Iris pigment epithelial cell (primary cell): Measurements from ENCODE around the gene SMCO1.
"Not testable (repeated sequence)": the region's sequence is repeated elsewhere in the genome, so short reads cannot be mapped to it uniquely, and the experiment has no call there.

ENCODE experiments used
- DNase-seq: peaks from one replicate; pipeline ENCODE4 v3.0.0-alpha.2; 2011; ENCODE audit warnings: low read depth

SMCO1 gene

DNA sequence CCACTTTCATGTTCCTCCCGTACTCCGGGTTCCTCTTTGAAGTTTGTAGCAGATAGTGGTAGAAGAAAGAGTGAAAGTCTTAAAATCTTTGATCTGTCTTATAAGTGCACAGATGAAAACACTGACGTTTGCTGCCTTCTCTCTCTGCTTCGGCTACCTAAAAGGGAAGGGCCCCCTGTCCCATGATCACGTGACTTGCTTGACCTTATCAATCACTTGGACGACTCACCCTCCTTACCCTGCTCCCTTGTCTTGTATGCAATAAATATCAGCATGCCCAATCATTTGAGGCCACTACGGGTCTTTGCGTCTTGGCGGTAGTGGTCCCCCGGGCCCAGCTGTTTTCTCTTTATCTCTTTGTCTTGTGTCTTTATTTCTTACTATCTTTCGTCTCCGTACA lies 6.1 kb upstream of the SMCO1 start:
- not testable (repeated sequence) for DNase-seq

DNA sequence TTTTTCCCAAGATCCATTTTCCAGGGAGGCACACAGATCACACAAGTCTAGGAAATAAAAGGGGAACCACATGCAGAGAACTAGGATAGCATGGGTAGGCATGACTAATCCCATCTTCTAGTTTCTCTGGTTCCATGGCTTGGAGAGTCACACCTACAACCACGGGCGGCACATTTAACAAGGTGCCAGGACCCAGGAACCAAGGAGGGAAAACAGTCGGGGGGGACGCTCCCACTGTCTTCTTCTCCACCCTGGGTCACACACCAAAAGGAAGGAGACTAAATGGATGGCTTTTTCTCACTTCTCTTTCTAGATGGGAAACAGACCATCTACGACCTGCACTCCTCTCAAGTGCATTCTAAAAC lies 4.6 kb upstream of the SMCO1 start:
- DNase-seq: no peak

DNA sequence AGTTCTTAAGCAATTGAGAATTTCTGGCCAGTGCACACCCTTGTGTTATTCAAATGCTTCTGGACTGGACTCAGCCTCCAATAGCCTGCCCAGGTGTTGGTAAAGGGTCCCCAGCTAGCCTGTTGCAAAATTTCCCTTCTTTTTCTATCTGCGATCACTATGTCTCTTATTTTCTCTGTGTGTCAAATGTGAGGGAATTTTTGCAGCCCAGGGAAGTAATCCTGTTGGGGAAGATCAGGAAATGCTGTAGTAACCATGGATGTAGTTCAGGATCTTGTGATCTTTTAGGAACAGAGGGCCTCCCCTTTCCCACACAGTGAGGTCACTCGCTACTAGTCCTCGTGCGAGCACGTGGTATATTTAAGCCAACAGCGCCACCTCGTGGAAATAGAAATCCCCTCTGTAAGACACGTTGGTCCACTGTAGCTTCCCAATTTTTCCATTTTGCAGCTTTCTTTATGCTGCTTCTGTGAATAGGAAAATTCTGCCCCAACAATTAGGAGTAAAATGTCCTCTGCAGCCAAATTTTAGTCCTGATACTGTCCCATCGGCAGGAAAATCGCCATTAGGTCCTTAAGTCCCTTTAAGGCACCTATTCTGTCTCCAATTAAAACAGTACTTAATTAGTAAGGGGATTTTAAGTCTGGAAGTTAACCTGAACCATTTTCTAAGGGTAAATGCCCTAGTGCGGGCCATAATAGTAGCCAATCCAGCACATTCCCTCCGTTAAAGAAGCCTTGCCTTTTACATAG lies 4.0 kb upstream of the SMCO1 start:
- peak; percentile 56 for DNase-seq

DNA sequence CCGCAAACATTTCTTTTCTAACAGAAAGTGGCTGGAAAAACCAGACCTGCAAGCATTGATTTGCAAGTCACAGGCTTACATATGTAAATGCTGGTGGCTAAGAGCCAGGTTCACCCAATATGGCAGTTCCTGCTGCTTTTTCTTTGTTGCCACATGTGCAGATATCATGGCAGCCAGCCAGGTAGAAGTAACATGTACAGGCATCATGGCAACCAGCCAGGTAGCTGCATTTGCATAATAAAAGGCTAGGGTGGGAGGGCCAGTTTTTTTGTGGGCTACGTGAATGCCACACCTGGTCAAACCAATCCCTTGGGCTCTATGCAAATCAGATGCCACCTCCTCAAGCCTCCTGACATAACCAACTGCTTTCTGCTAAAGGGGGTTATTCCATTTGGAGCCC lies 2.8 kb upstream of the SMCO1 start:
- no peak for DNase-seq

DNA sequence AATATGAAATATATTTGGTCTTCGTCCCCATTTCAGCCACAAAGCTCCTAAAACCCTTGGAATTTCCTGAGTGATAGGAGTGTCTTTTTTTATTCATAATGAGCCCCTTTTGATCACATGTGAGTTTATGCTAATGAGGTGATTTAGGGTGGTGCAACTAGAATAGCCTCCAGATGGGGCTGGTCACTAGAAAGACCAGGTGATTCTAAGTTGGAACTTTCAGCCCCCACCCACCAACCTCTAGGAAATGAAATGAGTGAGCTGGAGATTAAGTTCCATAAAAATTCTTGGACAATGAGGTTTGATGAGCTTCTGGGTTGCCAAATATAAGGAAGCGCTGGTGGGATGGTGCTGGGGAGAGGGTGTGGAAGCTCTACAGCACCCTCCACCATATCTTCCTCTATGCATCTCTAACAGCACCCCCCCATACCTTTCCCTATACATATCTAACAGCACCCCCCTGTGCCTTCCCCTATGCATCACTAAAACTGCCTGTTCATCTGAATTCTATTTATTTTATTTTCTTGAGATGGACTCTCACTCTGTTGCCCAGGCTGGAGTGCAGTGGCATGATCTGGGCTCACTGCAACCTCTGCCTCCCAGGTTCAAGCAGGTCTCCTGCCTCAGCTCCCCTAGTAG lies 2.1 kb upstream of the SMCO1 start:
- no peak for DNase-seq

DNA sequence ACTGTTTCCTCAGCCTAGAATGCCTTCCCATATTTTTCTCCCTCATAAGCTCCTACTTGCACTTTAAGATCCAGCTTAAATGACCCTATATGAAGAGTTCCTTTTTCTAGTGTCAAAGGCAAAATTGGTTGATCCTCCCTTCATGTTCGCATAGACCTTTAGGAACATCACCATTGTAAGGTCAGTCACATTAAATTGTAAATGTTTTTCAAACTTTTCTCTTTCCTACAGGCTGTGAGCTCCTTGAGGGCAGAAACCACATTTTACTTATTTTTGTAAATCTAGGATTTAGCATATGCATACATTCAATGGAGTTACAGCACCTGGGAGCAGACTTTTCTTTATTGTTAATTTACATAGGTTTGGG lies 813 bp downstream of the SMCO1 start:
- no peak for DNase-seq

DNA sequence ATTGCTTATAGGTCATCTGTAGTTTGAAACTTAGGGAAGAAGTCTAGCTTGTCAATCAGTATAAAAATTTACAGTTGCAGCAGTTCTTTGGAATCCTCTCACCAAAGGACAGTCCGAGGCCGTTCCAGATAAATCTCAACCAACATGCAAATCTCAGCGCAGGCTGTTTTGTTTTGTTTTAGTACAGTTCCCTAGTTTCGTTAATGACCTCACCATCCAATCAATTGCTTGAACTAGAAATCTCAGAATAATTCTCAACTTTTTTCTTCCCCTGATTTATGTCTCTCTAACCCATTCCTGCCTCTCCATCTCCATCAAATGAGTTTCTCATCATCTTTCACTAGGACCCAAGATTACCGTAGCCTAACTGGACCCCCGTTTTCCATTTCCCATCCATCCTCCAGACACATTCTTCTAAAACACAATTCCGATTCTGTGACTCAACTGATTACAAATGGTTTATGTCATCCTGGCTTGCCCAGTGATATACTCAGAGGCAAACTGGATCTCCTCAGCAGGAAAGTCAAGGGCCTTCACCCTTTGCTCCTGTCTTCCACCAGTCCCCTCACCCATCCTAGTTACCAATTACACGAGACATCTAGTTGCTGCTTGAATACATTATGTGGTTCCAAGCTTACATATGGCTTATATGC lies 1.3 kb downstream of the SMCO1 start:
- peak; percentile 55 for DNase-seq

DNA sequence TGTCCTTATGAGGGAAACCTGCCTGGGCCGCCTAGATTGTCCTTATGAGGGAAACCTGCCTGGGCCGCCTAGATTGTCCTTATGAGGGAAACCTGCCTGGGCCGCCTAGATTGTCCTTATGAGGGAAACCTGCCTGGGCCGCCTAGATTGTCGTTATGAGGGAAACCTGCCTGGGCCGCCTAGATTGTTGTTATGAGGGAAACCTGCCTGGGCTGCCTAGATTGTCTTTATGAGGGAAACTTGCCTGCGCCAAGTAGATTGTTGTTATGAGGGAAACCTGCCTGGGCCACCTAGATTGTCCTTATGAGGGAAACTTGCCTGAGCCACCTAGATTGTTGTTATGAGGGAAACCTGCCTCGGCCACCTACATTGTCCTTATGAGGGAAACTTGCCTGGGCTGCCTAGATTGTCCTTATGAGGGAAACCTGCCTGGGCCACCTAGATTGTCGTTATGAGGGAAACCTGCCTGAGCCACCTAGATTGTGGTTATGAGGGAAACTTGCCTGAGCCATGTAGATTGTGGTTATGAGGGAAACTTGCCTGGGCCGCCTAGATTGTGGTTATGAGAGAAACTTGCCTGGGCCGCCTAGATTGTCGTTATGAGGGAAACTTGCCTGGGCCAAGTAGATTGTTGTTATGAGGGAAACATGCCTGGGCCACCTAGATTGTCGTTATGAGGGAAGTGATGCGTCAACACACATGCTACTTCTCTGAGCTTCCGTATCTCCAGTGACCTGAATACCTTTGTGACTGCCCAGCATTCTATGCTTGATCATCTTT lies 3.3 kb downstream of the SMCO1 start:
- not testable (repeated sequence) for DNase-seq

DNA sequence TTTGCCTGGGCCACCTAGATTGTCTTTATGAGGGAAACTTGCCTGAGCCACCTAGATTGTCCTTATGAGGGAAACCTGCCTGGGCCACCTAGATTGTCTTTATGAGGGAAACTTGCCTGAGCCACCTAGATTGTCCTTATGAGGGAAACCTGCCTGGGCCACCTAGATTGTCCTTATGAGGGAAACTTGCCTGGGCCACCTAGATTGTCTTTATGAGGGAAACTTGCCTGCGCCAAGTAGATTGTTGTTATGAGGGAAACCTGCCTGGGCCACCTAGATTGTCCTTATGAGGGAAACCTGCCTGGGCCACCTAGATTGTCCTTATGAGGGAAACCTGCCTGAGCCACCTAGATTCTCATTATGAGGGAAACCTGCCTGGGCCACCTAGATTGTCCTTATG lies 4.0 kb downstream of the SMCO1 start:
- DNase-seq: not testable (repeated sequence)

DNA sequence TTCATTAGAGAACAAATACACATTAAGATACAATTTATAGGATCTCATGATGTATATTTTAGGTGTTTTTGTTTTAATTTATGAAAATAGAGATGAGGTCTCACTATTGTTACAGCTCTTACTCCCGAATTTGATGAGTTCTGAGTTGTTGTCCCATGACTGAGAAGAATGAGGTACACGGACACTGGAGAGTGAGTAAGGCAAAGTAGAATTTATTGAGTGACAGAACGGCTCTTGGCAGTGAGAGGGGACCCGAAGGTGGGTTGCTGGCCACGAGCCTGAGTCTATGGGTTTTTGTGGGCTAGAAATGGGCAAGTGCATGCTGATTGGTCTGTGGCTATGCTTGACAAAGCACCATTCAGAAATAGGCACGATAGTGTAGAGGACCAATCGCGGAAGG lies 8.5 kb downstream of the SMCO1 start:
- no peak for DNase-seq

DNA sequence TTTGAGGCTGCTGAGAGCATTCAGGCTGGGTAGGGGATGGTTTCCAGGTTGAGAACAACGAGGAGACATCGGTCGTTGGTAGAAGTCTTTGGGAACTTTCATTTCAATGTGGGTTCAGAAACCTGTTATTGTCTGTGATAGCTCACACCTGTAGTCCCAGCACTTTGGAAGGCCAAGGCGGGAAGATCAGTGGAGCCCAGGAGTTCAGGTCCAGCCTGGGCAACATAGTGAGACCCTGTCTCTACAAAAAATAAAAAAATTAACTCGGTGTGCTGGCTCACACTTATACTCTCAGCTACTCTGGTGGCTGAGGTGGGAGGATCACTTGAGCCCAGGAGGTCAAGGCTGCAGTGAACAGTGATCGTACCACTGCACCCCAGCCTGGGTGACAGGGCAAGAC lies 10.6 kb downstream of the SMCO1 start:
- no peak for DNase-seq

DNA sequence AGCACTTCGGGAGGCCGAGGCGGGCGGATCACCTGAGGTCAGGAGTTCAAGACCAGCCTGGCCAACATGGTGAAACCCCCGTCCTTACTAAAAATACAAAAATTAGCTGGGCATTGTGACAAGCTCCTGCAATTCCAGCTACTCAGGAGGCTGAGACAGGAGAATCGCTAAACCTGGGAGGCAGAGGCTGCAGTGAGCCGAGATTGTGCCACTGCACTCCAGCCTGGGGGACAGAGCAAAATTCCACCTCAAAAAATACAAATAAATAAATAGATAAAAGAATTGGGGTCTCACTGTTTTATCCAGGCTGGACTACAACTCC lies 11.1 kb downstream of the SMCO1 start:
- not testable (repeated sequence) for DNase-seq

DNA sequence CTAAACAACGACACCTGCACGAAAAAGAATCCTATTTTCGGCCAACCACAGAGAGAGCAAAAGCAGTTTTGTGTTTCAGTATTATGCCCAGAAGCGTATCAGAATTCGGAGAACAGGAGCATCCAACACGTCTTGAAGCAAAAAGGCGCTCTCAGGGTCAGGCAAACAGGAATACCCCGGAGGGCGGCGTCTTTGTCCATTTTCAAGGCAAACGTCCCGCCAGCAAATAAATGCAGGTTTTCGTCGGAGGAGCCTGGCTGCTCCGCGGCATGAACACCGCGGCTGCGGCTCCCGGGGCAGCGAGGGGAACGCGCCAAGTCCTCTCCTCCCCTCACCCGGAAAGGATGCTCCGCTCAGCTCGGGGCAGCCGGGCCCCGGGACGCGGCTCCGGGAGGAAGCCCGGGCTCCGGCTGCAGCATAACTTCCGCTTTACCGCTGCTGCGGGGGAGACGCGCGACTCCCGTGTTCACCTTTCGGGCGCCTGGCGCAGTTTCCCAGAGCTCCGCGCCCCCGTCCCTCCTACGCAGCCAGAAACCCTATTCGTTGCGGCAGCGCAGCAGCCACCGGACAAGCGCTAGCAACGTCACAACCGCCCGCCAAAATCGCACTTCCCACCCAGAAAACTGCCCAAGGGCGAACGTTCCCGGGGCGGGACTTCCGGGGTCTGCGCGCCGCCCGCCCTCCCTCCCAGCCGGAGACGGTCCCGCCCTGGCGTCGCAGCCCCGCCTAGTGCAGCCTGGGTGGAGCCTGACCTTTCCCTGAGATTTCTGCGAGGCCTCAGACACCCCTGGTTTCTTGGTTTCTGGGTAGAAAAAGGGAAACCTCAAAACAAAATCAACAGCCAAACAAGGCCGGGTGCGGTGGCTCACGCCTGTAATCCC lies 11.7 kb downstream of the SMCO1 start, which contains the start of gene RNF168:
TSS of gene RNF168 (minus strand) at position 573 of the 881 bp plus-strand sequence. CDS start 595 bp downstream, outside the sequence.
- DNase-seq: peak; percentile 96

DNA sequence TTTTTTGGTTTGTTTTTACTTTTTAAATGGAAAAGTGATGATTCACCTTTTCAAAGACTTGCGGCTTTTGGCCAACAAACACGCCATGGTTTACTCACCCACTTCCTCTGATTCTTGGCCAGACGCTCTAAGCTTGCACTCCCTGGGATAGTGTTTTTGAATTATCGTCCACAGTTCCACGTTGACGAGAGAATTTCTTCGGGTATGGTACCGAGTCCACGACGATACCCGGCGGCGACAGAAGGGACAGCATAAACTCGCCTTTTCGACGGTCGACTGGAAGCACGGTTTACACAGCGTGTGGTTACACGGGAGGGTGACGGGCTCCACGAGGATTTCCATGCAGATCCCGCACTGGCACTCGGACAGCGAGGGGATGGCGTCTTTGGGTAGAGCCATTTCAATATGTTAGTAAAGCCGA lies 12.4 kb downstream of the SMCO1 start:
- peak; percentile 94 for DNase-seq

DNA sequence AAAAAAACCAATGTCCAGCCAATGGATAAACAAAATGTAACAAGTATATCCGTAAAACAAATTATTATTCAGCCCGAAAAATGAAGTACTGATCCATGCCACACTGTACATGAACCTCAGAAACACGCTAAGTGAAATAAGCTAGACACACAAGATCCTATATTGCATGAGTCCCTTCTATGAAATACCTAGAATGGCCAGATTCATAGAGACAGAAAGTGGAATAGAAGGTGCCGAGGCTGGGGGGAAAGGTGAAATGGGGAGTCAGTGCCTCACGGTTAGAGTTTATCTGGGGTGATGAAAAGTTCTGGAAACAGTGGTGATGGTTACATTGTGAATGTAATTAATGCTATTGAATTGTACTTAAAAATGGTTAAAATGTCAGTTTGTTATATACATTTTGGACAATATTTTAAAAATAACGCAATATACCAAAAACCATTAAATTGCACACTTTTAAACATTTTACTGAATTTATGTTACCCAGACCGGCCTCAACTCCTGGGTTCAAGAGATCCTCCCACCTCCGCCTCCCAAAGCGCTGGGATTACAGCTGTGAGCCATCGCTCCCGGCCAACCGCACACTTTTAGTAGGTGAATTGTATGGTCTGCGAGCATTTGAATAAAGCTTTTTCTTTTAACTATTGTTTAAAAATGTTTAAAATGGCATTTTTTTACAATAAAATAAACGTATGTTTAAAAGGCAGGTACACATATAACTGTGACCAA lies 13.7 kb downstream of the SMCO1 start:
- DNase-seq: peak; percentile 49

DNA sequence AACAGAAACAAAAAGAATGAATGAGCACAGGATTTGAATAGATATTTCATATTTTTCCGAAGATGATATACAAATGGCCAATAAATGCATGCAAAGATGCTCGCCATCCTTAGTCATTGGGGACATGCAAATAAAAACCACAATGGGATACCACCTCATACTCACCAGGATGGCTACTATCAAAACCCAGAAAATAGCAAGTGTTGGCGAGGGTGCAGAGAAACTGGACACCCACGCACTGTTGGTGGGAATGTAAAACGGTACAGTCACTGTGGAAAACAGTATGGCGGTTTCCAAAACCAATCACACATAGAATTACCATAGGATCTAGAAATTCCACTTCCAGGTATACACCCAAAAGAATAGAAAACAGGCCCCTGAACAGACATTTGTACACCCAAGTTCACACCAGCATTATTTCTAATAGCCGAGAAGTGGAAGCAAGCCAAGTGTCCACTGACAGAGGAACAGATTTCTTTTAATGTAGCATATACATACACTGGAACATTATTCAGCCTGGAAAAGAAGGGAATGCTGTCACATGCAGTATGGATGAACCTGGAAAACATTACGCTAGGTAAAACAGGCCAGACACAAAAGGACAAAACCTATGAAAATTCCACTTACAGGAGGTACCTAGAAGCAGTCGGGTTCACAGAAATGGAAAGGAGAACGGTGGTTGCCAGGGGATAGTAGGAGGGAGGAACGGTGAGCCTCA lies 15.2 kb downstream of the SMCO1 start:
- DNase-seq: no peak

DNA sequence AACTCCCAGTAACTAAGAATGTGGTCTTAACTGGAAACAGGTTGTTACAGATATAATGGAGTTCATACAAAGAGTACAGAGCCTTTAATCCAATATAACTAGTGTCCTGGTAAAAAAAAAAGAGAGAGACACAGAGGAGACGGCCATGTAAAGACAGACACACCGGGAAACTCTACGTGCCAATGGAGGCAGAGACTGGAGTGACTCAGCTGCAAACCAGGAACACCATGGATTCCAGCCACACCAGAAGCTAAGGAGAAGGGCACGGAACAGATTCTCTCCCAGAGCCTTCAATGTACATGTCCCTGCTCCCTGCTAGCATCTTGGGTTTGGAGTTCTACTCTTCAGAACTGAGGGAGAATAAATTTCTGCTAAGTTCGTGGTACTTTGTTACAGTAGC lies 16.1 kb downstream of the SMCO1 start:
- peak; percentile 62 for DNase-seq

DNA sequence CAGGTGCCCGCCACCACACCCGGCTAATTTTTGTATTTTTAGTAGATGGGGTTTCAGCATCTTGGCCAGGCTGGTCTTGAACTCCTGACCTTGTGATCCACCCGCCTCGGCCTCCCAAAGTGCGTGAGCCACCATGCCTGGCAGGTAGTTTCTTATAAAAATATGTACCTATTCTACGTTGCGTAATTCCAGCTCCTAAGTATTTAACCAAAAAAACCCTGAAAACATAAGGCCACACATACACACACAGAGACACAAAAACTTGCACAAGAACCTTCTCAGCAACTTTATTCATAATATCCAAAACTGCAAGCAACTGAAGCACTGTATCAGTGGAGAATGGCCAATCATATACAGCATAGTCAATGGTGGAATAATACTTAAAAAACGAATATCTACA lies 16.8 kb downstream of the SMCO1 start:
- DNase-seq: no peak

DNA sequence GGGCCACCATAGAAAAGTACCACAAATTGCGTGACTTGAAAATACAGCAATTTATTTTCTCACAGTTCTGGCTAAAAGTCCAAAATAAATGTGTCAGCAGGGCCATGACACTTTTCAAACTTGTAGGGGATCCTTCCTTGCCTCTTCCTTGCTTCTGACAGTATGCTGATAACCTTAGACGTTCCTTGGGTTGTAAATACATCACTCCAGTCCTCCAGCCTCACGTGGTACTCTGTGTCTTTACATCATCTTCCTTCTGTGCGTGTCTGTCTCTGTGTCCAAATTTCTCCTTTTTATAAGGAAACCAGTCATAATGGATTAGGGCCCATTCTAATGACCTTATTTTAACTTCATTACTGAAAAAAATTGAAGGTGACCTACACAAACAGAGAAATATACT lies 19.0 kb downstream of the SMCO1 start:
- DNase-seq: no peak

DNA sequence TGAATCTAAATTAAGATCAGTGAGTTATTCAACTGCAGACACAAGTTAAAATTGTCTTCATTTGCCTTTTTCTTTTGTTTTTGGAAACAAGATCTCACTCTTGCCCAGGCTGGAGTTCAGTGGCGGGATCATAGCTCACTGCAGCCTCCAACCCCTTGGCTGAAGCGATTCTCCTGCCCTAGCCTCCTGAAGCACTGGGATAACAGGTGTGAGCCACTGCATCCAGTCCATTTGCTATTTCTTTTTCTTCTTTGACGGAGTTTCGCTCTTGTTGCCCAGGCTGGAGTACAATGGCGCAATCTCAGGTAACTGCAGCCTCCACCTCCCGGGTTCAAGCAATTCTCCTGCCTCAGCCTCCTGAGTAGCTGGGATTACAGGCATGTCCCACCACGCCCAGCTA lies 21.9 kb downstream of the SMCO1 start:
- no peak for DNase-seq
